HL-60 (cell line): ENCODE measurements around the gene EIF3A.

Source experiments
- POLR2AphosphoS5 ChIP-seq: IDR thresholded peaks from 2 replicates; pipeline ENCODE4 v1.6.1; 2012; ENCODE audit warnings: low read depth
- TF ChIP-seq, protein P1 (sequence below): IDR thresholded peaks from one replicate; pipeline ENCODE4 v1.5.1; 2011; ENCODE audit warnings: low read length, control low read depth, inconsistent platforms; ENCODE audit not compliant: insufficient read depth

DNA sequence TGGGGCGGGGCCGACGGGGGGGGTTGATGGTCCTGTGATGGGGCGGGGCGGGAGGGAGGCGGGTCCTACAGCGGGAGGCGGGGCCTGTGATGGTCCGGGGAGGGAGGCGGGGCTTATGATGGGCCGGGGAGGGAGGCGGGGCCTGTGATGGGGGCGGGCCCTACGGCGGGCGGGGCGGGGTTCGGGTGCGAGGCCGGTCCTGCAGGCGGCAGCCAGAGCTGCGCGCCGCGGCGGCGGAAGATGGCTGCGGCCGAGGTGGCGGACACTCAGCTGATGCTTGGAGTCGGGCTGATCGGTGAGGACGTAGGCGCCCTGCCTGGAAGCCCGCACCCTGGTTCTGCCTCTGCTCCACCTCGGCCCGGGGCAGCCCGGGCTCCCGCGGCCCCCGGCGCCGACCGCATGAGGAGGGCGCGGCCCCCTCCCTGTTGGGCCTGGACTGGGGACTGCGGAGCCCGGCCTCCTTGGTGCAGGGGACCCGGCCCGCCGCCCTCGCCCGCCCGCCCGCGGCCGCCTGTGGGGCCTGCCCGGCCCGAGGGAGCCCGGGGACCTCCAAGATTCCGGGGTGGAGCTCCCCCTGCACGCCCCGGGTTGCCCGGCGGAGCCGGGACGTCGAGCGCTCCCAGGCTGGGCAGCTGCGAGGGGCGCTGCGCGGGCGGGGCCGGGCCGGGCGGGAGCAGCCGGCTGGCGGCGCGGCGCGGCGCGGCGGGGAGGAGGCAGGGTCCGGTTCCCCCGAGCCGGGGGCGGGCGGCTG, 23.5 kb upstream of the EIF3A start, which contains the start of gene DENND10:
- TF ChIP-seq, protein P1, sequence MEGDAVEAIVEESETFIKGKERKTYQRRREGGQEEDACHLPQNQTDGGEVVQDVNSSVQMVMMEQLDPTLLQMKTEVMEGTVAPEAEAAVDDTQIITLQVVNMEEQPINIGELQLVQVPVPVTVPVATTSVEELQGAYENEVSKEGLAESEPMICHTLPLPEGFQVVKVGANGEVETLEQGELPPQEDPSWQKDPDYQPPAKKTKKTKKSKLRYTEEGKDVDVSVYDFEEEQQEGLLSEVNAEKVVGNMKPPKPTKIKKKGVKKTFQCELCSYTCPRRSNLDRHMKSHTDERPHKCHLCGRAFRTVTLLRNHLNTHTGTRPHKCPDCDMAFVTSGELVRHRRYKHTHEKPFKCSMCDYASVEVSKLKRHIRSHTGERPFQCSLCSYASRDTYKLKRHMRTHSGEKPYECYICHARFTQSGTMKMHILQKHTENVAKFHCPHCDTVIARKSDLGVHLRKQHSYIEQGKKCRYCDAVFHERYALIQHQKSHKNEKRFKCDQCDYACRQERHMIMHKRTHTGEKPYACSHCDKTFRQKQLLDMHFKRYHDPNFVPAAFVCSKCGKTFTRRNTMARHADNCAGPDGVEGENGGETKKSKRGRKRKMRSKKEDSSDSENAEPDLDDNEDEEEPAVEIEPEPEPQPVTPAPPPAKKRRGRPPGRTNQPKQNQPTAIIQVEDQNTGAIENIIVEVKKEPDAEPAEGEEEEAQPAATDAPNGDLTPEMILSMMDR: no peak
- TF ChIP-seq POLR2AphosphoS5: peak; percentile 72; the same call in 1 of the 2 replicates
